Measurements from ENCODE around the gene U2AF1L4. TPM values are rescaled to one million over a fixed set of nuclear protein-coding genes. Genes with fewer than 3 reads are reported as not detected.

U2AF1L4 gene
- total and polyA plus RNA-seq, 2 donors (not counting 1 experiment from before 2014, with no cell fraction given): 62.1 to 89.7 TPM

- Histone ChIP-seq H3K4me1 (ENCODE audit: control insufficient read depth in 2 of 2, insufficient read depth in 2 of 2, low read length in 2 of 2) (peaks cover 22 to 39% of the 10 kb centered on the region in 2 donors), H2AFZ (ENCODE audit: insufficient read depth, low read depth, low read length, poor library complexity, severe bottlenecking) (no peak overlapping the region), H3K9ac (ENCODE audit: low read length) (no peak overlapping the region), H3K27me3 (replicated peaks in 1 of 4; ENCODE audit: control extremely low read depth in 1 of 4, control insufficient read depth in 3 of 4, insufficient read depth in 4 of 4, low read length in 3 of 4) (no peaks in the 10 kb centered on the region), H4K20me1 (ENCODE audit: control insufficient read depth, insufficient read depth, low read length, poor library complexity, severe bottlenecking) (no peaks in the 10 kb centered on the region), H3K27ac (ENCODE audit: low read length in 2 of 2) (no peak overlapping the region), H3K79me2 (ENCODE audit: control insufficient read depth, insufficient read depth, low read length) (peaks cover 5% of the 10 kb centered on the region), H3K4me2 (replicated peaks; ENCODE audit: low read depth, low read length, poor library complexity, severe bottlenecking) (no peak overlapping the region), H3K9me3 (ENCODE audit: control extremely low read depth in 1 of 3, control insufficient read depth in 2 of 3, insufficient read depth in 1 of 3, low read length in 2 of 3) (no peaks in the 10 kb centered on the region), H3K4me3 (ENCODE audit: control extremely low read depth in 1 of 5, extremely low read depth in 1 of 5, insufficient read depth in 1 of 5, low read depth in 2 of 5, low read length in 4 of 5) (no peak overlapping the region), H3K36me3 (replicated peaks in 1 of 2; ENCODE audit: control extremely low read depth in 1 of 2, control insufficient read depth in 1 of 2, extremely low read depth in 1 of 2, insufficient read depth in 2 of 2, low read length in 1 of 2) (no peaks in the 10 kb centered on the region)
- no peak for ATAC-seq (ENCODE audit: low read depth)
- intact Hi-C loops (cut with micrococcal nuclease): no loop called here
- TF ChIP-seq CTCF (IDR thresholded peaks at IDR 0.05) (no peak), EZH2 (IDR thresholded peaks at IDR 0.05; ENCODE audit: borderline replicate concordance, insufficient read depth, low read depth, low read length, poor library complexity, severe bottlenecking) (no peak)
- POLR2A ChIA-PET: interaction anchor here (0.7 kb wide), 3 partner anchors 14 to 223 kb away, joined by 3 to 6 read pairs (median 4); no protein-coding TSS in a partner anchor
- Mint-ChIP-seq H3K4me1 (peaks cover 29% of the 10 kb centered on the region), H3K4me3 (no peak overlapping the region), H3K27ac (no peak overlapping the region), H3K9me3 (ENCODE audit: insufficient read depth) (no peaks in the 10 kb centered on the region), H3K27me3 (no peaks in the 10 kb centered on the region)
- DNase-seq: no peak
- WGBS (ENCODE audit: insufficient coverage): 100% methylated on average over 1 of the region's 1 CpG
- CTCF ChIA-PET: interaction anchor here (1.7 to 3.8 kb wide), 2 partner anchors 12 to 16 kb away, joined by 6 to 32 read pairs; no protein-coding TSS in a partner anchor
Measured at GRCh38 chr19:35708391-35708790, 36.8 kb downstream of the U2AF1L4 start.

- H3K4me2 ChIP-seq (replicated peaks; ENCODE audit: low read depth, low read length, poor library complexity, severe bottlenecking): no peak within 1 kb of the TSS
- POLR2A ChIA-PET: interaction anchor here (0.7 to 3.3 kb wide), 2 partner anchors 8 to 61 kb away, joined by 12 to 53 read pairs; no protein-coding TSS in a partner anchor
Measured at GRCh38 chr19:35704218-35704617, 41.0 kb downstream of the U2AF1L4 start, which contains the start of gene ZBTB32. TSS of gene ZBTB32 (plus strand) at chr19:35704558. CDS start at chr19:35714627, 10,069 bp downstream.

More at GRCh38 chr19:35704218-35704617, 41.0 kb downstream of the U2AF1L4 start, which contains the start of gene ZBTB32:
- H3K4me1 Mint-ChIP-seq: peaks cover 8% of the 10 kb centered on the region
- H3K27me3 ChIP-seq (replicated peaks in 1 of 4; ENCODE audit: control extremely low read depth in 1 of 4, control insufficient read depth in 3 of 4, insufficient read depth in 4 of 4, low read length in 3 of 4): no peaks in the 10 kb centered on the region
- H3K9me3 Mint-ChIP-seq (ENCODE audit: insufficient read depth): no peaks in the 10 kb centered on the region
- intact Hi-C loops (cut with micrococcal nuclease): loop anchor here (5.0 kb wide), 1 partner anchor 157 kb away; the partner anchor contains the start of gene TMEM147
- no peak for TF ChIP-seq CTCF (IDR thresholded peaks at IDR 0.05)
- no peak for TF ChIP-seq EZH2 (IDR thresholded peaks at IDR 0.05; ENCODE audit: borderline replicate concordance, insufficient read depth, low read depth, low read length, poor library complexity, severe bottlenecking)
- CTCF ChIA-PET: interaction anchor here (1.1 kb wide), 1 partner anchor 12 kb away, joined by 3 read pairs; no protein-coding TSS in a partner anchor
- no peak within 1 kb of the TSS for H2AFZ ChIP-seq (ENCODE audit: insufficient read depth, low read depth, low read length, poor library complexity, severe bottlenecking)
- H3K4me3 Mint-ChIP-seq: peak within 1 kb of the TSS; percentile 16
- no peak for DNase-seq
- H3K27ac ChIP-seq (ENCODE audit: low read length in 2 of 2): no peak within 1 kb of the TSS
- H3K9me3 ChIP-seq (ENCODE audit: control extremely low read depth in 1 of 3, control insufficient read depth in 2 of 3, insufficient read depth in 1 of 3, low read length in 2 of 3): no peaks in the 10 kb centered on the region
- H3K27ac Mint-ChIP-seq: no peak within 1 kb of the TSS
- H3K36me3 ChIP-seq (replicated peaks in 1 of 2; ENCODE audit: control extremely low read depth in 1 of 2, control insufficient read depth in 1 of 2, extremely low read depth in 1 of 2, insufficient read depth in 2 of 2, low read length in 1 of 2): no peaks in the 10 kb centered on the region
- no peaks in the 10 kb centered on the region for H4K20me1 ChIP-seq (ENCODE audit: control insufficient read depth, insufficient read depth, low read length, poor library complexity, severe bottlenecking)
- H3K9ac ChIP-seq (ENCODE audit: low read length): no peak within 1 kb of the TSS
- H3K4me1 ChIP-seq (ENCODE audit: control insufficient read depth in 2 of 2, insufficient read depth in 2 of 2, low read length in 2 of 2): peaks cover 0 to 19% of the 10 kb centered on the region in 2 donors
- H3K79me2 ChIP-seq (ENCODE audit: control insufficient read depth, insufficient read depth, low read length): no peaks in the 10 kb centered on the region
- WGBS (ENCODE audit: insufficient coverage): 42% methylated on average over 20 of the region's 24 CpGs
- no peak within 1 kb of the TSS for H3K4me3 ChIP-seq (ENCODE audit: control extremely low read depth in 1 of 5, extremely low read depth in 1 of 5, insufficient read depth in 1 of 5, low read depth in 2 of 5, low read length in 4 of 5)
- H3K27me3 Mint-ChIP-seq: no peaks in the 10 kb centered on the region
- ATAC-seq (ENCODE audit: low read depth): no peak
